ENCODE data around the gene GRIK4. TPM values are rescaled to one million over a fixed set of nuclear protein-coding genes. Genes with fewer than 3 reads are reported as not detected.

Gene GRIK4
- total RNA-seq, 3 donors from 2014 or later (not counting 1 experiment from before 2014, with no cell fraction given): 2.2 to 32.3 (median 21.9) TPM

DNA sequence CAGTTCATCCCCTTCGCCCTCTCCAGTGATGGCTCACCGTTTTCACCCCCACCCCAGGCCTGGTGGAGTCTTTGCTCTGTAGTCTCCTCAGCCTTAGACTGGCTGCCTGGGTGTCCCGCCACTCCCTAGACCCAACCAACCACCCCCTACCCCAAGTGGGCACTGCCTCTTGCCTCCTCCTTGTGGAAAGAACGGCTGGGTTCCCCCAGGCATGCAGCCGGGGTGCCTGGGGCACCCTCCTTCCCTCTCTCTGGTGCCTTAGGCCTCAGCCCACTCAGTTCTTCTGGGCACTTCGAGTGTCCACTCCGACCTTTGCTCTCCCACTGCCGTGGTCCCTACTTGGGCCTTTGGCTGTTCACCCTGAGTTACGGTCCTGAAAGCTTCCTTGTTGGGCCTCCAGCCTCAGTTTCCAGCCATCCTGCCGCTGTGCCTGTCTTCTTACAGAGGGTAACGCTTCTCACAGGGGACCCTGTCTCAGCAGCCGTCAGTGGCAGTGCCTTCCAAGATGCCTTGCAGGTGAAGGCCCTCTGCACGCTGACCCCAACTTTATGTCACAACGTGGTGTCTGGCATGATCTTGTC lies 3.1 kb downstream of the GRIK4 start:
- Histone ChIP-seq H3K4me3 (ENCODE audit: low read length) (no peak overlapping the region), H3K9me3 (ENCODE audit: control insufficient read depth, insufficient read depth, low read length) (no peaks in the 10 kb centered on the region), H3K4me1 (ENCODE audit: control insufficient read depth, insufficient read depth, low read length) (peaks cover 6% of the 10 kb centered on the region), H3K27me3 (ENCODE audit: control insufficient read depth, insufficient read depth, low read length) (no peaks in the 10 kb centered on the region), H3K27ac (ENCODE audit: low read length) (no peak overlapping the region), H3K36me3 (ENCODE audit: control insufficient read depth, insufficient read depth, low read length) (no peaks in the 10 kb centered on the region)
- H3K27me3 Mint-ChIP-seq (ENCODE audit: low read depth in 2 of 2): peaks cover 14 to 41% of the 10 kb centered on the region in 2 donors
- DNase-seq (no peak), ATAC-seq (no peak)
- 88% methylated on average over 14 of the region's 14 CpGs for WGBS (ENCODE audit: insufficient coverage)
- H3K36me3 Mint-ChIP-seq: no peaks in the 10 kb centered on the region
- peak overlapping the region in 1 of 2 donors; percentile 22 for H3K27ac Mint-ChIP-seq
- peak overlapping the region; percentile 42 for H3K4me3 Mint-ChIP-seq
- TF ChIP-seq, protein P1, sequence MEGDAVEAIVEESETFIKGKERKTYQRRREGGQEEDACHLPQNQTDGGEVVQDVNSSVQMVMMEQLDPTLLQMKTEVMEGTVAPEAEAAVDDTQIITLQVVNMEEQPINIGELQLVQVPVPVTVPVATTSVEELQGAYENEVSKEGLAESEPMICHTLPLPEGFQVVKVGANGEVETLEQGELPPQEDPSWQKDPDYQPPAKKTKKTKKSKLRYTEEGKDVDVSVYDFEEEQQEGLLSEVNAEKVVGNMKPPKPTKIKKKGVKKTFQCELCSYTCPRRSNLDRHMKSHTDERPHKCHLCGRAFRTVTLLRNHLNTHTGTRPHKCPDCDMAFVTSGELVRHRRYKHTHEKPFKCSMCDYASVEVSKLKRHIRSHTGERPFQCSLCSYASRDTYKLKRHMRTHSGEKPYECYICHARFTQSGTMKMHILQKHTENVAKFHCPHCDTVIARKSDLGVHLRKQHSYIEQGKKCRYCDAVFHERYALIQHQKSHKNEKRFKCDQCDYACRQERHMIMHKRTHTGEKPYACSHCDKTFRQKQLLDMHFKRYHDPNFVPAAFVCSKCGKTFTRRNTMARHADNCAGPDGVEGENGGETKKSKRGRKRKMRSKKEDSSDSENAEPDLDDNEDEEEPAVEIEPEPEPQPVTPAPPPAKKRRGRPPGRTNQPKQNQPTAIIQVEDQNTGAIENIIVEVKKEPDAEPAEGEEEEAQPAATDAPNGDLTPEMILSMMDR (IDR thresholded peaks at IDR 0.05): no peak
- no peaks in the 10 kb centered on the region for H3K9me3 Mint-ChIP-seq
- intact Hi-C loops (cut with micrococcal nuclease): no loop called here
- H3K4me1 Mint-ChIP-seq: peaks cover 0 to 39% of the 10 kb centered on the region in 2 donors

DNA sequence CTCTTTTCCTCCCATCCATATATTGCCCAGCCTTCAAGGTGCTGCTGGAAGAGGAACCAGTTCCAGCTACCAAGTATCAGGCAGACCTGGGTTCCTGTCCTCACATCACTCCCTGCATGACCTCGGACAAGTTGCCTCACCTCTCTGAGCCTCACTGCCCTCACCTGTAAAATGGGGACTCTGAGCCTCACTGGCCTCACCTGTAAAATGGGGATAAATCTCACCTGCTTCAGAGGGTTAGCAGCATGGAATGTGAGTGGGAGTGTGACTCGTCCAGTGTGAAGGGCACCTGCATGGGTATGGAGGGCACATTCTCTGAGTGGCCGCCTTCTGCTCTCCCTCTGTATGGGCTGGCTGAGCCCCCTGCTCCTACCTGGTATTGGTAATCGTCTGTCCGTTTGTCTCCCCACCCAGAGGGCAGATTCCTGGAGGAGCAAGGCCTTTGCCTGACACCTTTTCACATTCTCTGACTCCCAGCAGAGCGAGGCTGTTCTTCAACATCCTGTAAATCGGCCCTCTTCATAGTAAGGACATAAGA lies 3.7 kb downstream of the GRIK4 start:
- Histone ChIP-seq H3K4me3 (ENCODE audit: low read length) (no peak overlapping the region), H3K9me3 (ENCODE audit: control insufficient read depth, insufficient read depth, low read length) (no peaks in the 10 kb centered on the region), H3K27me3 (ENCODE audit: control insufficient read depth, insufficient read depth, low read length) (no peaks in the 10 kb centered on the region), H3K27ac (ENCODE audit: low read length) (no peak overlapping the region), H3K36me3 (ENCODE audit: control insufficient read depth, insufficient read depth, low read length) (no peaks in the 10 kb centered on the region), H3K4me1 (ENCODE audit: control insufficient read depth, insufficient read depth, low read length) (peaks cover 6% of the 10 kb centered on the region)
- intact Hi-C loops (cut with micrococcal nuclease): no loop called here
- DNase-seq (no peak), ATAC-seq (no peak)
- Mint-ChIP-seq H3K36me3 (no peaks in the 10 kb centered on the region), H3K9me3 (no peaks in the 10 kb centered on the region), H3K4me3 (peak overlapping the region; percentile 17), H3K27ac (no peak overlapping the region), H3K27me3 (ENCODE audit: low read depth in 2 of 2) (peaks cover 10 to 34% of the 10 kb centered on the region in 2 donors), H3K4me1 (peaks cover 0 to 39% of the 10 kb centered on the region in 2 donors)
- TF ChIP-seq, protein P1 (IDR thresholded peaks at IDR 0.05): no peak
- WGBS (ENCODE audit: insufficient coverage): 74% methylated on average over 5 of the region's 7 CpGs

DNA sequence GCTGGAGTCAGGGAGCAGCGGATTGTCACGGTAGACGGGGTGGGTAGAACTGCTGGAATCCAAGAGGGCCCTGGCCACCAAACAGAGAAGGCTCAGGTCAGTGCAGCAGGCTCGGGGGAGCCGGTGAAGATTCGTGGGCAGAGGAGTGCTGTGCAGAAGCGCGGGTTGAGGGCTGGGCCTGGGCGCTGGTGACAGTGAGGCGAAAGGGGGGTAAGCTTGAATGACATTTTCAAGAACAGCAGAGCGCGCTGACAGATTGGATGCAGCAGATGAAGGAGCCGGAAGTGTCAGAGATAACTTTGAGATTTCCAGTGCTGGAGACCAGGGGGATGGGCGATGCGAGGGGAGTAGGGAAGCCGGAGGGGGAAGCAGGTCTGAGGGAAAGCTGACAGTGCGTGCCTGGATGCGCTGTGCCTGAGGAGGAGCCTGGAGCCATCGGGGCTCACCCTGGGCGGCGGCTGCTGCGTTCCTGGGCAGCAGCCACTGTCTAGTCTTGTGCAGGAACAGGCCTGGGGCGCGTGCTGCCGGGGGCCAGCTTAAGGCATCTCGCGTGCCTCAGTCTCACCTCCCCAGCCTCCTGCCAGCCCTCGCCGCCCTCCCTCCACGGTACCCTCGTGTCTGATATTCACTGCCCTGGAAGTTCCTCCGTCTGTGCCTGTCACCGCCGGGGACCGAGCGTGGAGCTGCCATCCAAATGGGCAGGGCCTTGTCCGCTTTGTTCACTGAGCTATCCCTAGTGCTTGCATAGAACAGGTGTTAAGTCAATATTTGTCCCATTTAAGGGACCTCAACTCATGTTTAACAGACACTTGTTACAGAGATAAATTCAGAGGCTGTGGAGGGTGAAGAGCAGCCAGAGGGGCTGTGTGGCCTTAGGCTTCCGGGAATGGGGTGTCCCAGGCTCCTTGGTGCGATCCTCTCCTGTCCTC lies 5.2 kb downstream of the GRIK4 start:
- Histone ChIP-seq H3K27me3 (ENCODE audit: control insufficient read depth, insufficient read depth, low read length) (no peaks in the 10 kb centered on the region), H3K9me3 (ENCODE audit: control insufficient read depth, insufficient read depth, low read length) (no peaks in the 10 kb centered on the region), H3K4me3 (ENCODE audit: low read length) (no peak overlapping the region), H3K4me1 (ENCODE audit: control insufficient read depth, insufficient read depth, low read length) (peaks cover 3% of the 10 kb centered on the region), H3K27ac (ENCODE audit: low read length) (no peak overlapping the region), H3K36me3 (ENCODE audit: control insufficient read depth, insufficient read depth, low read length) (no peaks in the 10 kb centered on the region)
- H3K9me3 Mint-ChIP-seq: no peaks in the 10 kb centered on the region
- 58% methylated on average over 39 of the region's 39 CpGs for WGBS (ENCODE audit: insufficient coverage)
- peak overlapping the region in 1 of 2 donors; percentile 21 for H3K27ac Mint-ChIP-seq
- ATAC-seq (no peak), DNase-seq (no peak)
- no peaks in the 10 kb centered on the region for H3K36me3 Mint-ChIP-seq
- TF ChIP-seq, protein P1 (IDR thresholded peaks at IDR 0.05): no peak
- peaks cover 0 to 35% of the 10 kb centered on the region in 2 donors for H3K4me1 Mint-ChIP-seq
- H3K4me3 Mint-ChIP-seq: no peak overlapping the region
- H3K27me3 Mint-ChIP-seq (ENCODE audit: low read depth in 2 of 2): peaks cover 3 to 24% of the 10 kb centered on the region in 2 donors
- intact Hi-C loops (cut with micrococcal nuclease): no loop called here

Data from natural killer cell (primary cell).